CD4-positive, alpha-beta T cell treated with Interleukin-15 for 4 hours (primary cell): Measurements from ENCODE around the gene MCAT.
A peak's percentile ranks its signal among the peaks of the same experiment; 100 is the strongest.
"Not testable (repeated sequence)": the region's sequence is repeated elsewhere in the genome, so short reads cannot be mapped to it uniquely, and the experiment has no call there.

Source experiments
- DNase-seq: peaks from one replicate; pipeline ENCODE4 v3.0.0-alpha.2; 2020; ENCODE audit warnings: low spot score

Gene MCAT

GRCh38 chr22:43126501-43127165 is 16.6 kb downstream of the MCAT start:
- no peak for DNase-seq

DNA sequence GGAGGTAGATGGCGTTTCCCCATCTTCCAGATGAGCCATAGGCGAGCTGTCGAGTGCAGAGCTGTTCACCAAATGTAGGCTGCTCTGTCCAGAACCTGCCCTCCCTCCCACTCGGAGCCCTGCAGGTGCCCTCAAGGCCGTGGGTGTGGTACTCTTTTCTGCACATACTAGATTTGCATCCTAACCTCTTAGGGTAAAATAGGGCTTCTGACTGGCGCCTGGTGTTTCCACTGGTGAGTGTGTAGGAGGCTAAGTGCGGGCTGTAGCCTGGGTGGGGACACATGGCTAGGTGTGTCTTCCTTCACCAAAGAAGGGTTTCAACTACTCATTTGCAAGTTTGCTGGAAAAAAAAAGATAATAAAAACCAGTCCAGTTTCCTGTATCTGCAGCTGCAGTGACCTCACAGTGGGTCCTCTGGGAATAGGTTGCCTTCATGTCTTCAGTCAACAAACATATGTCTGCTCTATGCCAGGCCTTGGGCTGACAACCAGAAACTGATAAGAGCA is 24.2 kb downstream of the MCAT start:
- DNase-seq: no peak

DNA sequence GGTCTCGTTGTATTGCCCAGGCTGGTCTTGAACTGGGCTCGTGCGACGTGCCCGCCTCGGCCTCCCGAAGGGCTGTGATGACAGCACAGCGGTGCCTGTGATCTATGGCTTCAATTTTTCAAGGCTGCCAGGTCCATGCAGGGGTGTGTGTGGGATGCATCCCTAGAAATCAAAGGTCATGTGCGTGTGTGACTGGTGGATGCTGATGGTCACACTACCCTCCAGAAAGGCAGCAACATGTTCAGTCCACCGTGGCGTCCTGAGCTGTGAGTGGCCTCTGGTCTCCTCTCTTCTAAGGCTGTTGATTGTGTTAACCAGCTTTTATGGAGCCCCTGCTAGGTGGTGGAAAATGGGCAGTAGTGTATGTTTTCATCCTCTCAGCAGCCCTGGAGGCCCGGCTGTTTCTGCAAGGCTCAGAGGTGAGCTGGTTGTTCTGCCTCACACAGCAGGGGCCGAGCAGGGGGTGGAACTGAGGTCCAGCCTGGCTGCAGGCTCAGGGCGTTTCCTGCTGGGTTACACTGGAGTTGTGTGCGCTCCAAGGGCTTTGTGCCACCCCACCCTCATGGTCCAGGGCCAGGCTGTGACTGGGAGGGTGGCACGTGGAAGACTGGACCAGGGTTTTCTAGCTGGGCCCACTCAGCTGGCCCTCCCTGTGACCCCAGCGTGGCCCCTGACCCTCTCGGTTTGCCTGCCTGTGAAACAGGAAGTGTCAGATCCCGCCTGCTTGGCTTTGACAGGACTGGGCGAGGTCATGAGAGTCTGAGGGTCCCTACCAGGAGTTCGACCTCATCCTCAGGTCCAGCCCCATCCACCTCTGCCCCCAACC is 25.0 kb downstream of the MCAT start:
- no peak for DNase-seq

GRCh38 chr22:43116932-43117331 is 26.3 kb downstream of the MCAT start:
- no peak for DNase-seq

GRCh38 chr22:43114958-43115357 is 28.2 kb downstream of the MCAT start:
- DNase-seq: no peak

GRCh38 chr22:43113526-43114251 is 29.5 kb downstream of the MCAT start:
- DNase-seq: no peak

DNA sequence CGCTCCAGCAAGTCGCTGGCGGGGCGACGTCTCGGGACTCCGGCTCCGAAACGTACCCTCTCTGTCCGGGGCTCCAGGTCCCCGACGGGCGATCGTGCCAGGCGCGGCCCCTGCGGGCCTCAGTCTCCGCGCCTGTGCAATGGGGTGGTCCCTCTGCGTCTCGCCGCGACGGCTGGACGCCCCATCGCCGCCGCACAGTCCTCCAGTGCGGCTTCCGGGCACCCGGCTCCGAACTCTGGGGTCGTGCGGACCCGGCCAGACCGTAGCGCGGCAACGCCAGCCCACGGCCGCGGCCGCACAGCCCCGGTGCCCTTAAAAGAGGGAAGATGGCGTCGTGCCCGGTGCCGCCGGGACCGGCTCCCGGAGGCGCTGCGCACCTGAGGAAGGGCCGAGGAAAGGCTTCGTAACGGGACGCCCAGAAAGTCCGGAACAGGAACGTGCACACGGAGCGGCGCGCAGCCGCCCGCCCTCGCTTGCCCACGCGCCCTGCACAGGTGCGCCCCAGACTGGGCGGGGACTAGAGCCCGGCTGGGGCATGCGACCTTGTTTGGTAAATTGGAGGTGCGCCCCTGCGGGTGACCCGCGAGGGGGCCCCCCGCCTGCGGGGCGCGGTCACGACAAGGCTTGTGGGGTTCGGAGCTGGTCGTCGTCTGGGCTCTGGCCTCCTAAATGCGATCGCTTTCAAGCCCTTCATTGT is 32.1 kb downstream of the MCAT start:
- DNase-seq: peak; percentile 45

DNA sequence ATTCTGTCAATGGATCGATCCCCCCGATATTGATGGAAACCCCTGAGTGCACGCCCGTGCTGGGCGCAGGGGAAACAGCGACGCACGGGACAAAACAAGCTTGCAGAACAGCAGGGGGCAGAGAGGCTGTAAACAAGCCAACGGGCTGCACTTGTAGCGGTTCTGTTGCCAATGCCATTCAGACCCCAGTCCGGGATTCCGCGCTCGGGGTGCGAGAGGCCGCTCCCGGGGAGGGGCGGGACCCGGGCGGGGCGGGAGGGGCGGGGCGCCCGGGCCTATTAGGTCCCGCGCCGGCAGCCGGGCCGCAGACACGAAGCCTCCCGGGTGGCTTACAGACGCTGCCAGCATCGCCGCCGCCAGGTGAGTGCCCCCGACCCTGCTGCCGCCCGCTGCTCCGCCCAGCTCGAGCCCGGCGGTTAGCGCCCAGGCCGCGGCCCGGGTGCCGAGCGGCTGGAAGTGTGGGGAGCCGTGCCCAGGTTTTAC is 32.7 kb downstream of the MCAT start, which contains the start of gene BIK:
TSS of gene BIK (plus strand) at position 307 of the 483 bp plus-strand sequence. CDS start 13,273 bp downstream, outside the sequence.
- peak; percentile 43 for DNase-seq

GRCh38 chr22:43109921-43110443 is 33.2 kb downstream of the MCAT start:
- no peak for DNase-seq

- DNase-seq: no peak
These were observed 33.7 kb downstream of the MCAT start for GRCh38 chr22:43109511-43109910.

DNA sequence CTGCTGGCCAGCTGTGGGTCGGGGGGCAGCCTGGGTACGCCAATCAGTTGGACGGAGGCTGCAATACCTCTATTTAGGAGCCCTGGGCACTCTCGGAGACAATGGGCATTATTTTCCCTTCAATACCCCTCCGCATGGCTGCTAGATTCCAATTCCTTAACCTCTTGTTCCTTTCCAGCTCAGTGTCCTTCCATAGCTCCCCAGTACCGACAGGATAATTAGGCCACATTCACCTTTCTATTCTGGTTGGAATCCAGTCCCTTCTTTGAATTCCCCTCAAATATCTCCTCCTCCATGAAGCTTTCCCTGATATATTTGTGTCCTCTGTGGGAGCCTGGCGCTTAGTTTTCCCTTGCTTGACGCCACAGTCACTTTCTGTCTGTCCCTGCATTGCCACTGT is 36.9 kb downstream of the MCAT start:
- no peak for DNase-seq

DNA sequence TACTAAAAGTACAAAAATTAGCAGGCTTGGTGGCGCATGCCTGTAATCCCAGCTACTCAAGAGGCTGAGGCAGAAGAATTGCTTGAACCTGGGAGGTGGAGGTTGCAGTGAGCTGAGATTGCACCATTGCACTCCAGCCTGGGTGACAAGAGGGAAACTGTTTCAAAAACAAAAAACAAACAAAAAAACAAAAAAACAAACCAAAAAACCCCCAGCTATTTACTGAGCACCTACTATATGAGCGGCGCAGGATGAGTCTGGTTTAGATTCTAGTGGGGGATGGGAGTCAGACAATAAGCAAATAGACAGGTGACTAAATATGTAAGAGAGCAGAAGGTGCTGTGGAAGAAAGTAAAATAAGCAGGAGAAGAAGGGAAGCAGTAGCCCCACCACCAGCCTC is 38.2 kb downstream of the MCAT start:
- DNase-seq: not testable (repeated sequence)

DNA sequence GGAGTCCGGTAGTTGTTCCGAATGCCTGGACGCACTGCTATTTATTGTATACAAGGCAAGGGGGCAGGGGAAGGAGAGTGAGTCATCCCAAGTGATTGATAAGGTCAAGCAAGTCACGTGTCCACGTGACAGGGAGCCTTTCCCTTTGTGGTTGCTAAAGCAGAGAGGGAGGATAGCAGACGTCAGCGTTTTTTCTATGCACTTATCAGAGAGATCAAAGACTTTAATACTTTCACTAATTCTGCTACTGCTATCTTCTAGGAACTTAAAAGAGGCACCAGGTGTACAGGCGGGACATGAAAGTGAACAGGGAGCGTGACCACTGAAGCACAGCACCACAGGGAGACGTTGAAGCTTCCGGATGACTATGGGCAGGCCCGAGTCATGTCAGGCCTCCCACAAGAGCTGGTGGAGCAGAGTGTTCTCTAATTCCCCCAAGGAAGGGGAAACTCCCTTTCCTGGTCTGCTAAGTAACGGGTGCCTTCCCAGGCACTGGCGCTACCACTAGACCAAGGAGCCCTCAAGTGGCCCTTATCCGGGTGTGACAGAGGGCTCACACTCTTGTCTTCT is 39.1 kb downstream of the MCAT start:
- DNase-seq: peak; percentile 18

DNA sequence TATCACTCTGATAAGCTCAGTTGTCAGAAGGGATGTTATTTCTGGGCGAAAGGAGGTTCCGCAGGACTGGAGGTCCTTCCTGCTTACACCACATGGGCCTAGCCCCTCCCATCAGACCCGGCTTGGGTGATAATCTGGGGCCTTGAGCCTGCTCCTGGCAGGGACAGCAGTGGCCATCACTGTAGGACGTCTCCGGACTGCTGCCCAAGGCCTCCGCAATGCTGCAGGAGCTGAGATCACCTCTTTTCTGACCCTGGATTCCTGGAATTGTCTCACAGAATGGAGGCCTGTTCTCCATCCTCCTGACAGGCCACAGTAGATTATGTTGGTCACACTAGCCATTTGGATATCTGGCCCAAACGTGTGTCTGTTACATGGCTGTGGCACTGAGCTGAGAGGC is 41.9 kb downstream of the MCAT start:
- no peak for DNase-seq

DNA sequence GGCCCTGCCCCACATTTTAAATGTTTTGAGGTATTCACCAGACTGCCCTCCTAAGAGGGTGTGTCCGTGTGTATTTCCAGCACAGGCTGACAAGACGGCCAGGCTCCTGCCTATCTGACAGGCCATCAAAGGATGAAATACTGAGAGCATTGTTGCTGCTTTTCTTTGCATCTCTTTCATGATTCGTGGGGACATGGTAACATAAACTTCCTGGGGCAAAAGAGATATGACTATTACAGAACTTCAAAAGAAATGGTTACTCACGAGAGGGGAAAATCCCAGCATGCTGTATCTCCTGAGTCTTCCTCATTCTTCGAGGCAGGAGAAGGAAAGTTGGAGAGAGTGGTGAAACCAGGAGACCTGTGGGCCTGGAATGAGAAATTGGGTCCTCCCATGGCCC is 43.0 kb downstream of the MCAT start:
- no peak for DNase-seq

GRCh38 chr22:43099095-43099494 is 44.1 kb downstream of the MCAT start:
- DNase-seq: no peak

- no peak for DNase-seq
These were observed 44.8 kb downstream of the MCAT start for GRCh38 chr22:43098356-43098755.

DNA sequence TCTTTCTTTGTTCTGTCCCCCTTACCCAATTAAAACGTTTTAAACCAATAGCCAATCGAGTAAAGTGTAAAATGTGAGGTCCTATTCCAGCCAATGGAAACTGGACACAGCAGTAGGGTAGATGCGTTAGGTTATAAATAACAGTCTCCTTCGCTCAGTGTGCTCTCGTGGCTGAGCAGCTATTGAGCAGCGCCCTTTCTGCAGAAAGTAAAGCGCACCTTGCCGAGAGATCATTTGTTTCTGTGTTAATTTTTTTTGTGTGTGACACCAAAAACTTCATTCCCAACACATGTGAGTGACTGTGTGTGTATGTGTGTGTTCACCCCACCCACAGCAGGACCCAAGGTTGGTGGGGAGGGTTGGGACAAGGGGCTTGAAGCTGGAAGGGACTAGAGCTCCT is 46.8 kb downstream of the MCAT start:
- DNase-seq: no peak

- DNase-seq: no peak
These were observed 48.6 kb downstream of the MCAT start for GRCh38 chr22:43094551-43094950.

DNA sequence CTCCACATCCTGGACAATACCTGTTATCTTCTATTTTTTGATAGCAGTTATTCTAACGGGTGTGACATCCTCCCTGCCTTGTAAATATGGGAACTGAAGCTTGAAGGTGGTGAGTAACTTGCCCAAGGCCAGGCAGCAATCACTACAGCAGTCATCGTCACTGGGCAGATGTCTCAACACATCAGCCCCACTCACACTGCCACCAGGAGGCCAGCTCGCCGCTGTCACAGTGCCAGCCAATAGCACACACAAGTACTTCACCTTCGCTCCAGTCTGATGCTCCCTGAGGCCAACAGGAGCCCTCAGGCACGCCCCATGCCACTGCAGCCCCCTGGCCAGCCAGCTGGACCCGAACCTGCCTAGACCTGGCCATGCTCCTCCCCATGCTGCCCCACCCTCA is 49.1 kb downstream of the MCAT start:
- no peak for DNase-seq

GRCh38 chr22:43092085-43092484 is 51.1 kb downstream of the MCAT start:
- no peak for DNase-seq
